HCT116 (cell line): ENCODE measurements around the gene GTPBP1. TPM values are rescaled to one million over a fixed set of nuclear protein-coding genes. Genes with fewer than 3 reads are reported as not detected.

Source experiments
- ATAC-seq: fragments of 200-7000 bp; cut with Tn5 transposase; 2 replicates; pipeline ENCODE4 v1.9.1; 2020; ENCODE audit warnings: mild to moderate bottlenecking, moderate library complexity
- BruUV-seq: library from RNA; stranded (reverse); fragments of 400-500 nt; replicated peaks from 2 replicates; lab custom pipeline; 2021; lab: Mats Ljungman, UMichigan
- CTCF ChIA-PET: fragments of 300-600 bp; sonication (Branson Sonifier 250); formaldehyde crosslinking; loops from one replicate; lab custom pipeline; 2021; ENCODE audit warnings: antibody characterized with exemption; lab: Charles Lee
- POLR2A ChIA-PET: fragments of 300-600, 350-600 bp; sonication (Branson Sonifier 250); formaldehyde crosslinking; loops from one replicate; lab custom pipeline; 2021; ENCODE audit warnings: antibody characterized with exemption; lab: Charles Lee
- RAD21 ChIA-PET, 2 experiments: fragments of 300-600 bp; sonication (Branson Sonifier 250); formaldehyde crosslinking; loops; one replicate each; lab custom pipeline; 2023; ENCODE audit warnings: low total read pairs in 2 of 2; ENCODE audit not compliant: uncharacterized antibody in 2 of 2, unreplicated experiment in 2 of 2, low non-redundant PET in 1 of 2; lab: Charles Lee
- DNase-seq: peaks from one replicate; pipeline ENCODE4 v3.0.0-alpha.2; 2010; ENCODE audit warnings: low read depth, low spot score
- H2AFZ ChIP-seq: fragments of 200-600 bp; shearing (Covaris generic), sonication (generic); 2 replicates; pipeline ENCODE4 v1.6.1; 2017; ENCODE audit warnings: low read depth, mixed run types, mixed read lengths, antibody characterized with exemption, low read length; ENCODE audit not compliant: poor library complexity, severe bottlenecking
- H3K27ac ChIP-seq: 2 replicates; pipeline ENCODE4 v1.5.1; 2012; ENCODE audit warnings: low read depth, low read length
- H3K27me3 ChIP-seq: fragments of 200-600 bp; sonication (generic); 2 replicates; pipeline ENCODE4 v1.6.1; 2016; ENCODE audit warnings: mixed run types, low read length, mixed read lengths; ENCODE audit not compliant: insufficient read depth
- H3K36me3 ChIP-seq, 2 experiments: fragments of 200-500 bp in 1 of 2; fragments of 200-600 bp in 1 of 2; sonication (Bioruptor generic) in 1 of 2; sonication (generic) in 1 of 2; 2 replicates each; pipeline versions ENCODE4 v1.5.1 to v1.6.1; 2014 to 2016; ENCODE audit warnings: low read length in 2 of 2, inconsistent platforms in 1 of 2, mixed read lengths in 1 of 2, mixed run types in 1 of 2; ENCODE audit not compliant: insufficient read depth in 2 of 2, control insufficient read depth in 1 of 2
- H3K4me1 ChIP-seq, 2 experiments: fragments of 200-600 bp in 1 of 2; sonication (generic) in 1 of 2; 2 replicates each; pipeline versions ENCODE4 v1.5.1 to v1.6.1; 2012 to 2017; ENCODE audit warnings: low read length in 2 of 2, inconsistent platforms in 1 of 2, mild to moderate bottlenecking in 1 of 2, mixed read lengths in 1 of 2, mixed run types in 1 of 2, moderate library complexity in 1 of 2; ENCODE audit not compliant: insufficient read depth in 2 of 2, control insufficient read depth in 1 of 2
- H3K4me2 ChIP-seq: fragments of 200-600 bp; sonication (generic); 2 replicates; pipeline ENCODE4 v1.6.1; 2017; ENCODE audit warnings: mixed run types, low read length, mixed read lengths
- H3K4me3 ChIP-seq, 2 experiments: fragments of 200-600 bp in 1 of 2; sonication (generic) in 1 of 2; replicated peaks in 1 of 2; 2 replicates each; pipeline ENCODE4 v1.5.1; 2011 to 2016; ENCODE audit warnings: low read length in 2 of 2, control low read depth in 1 of 2, low read depth in 1 of 2, mild to moderate bottlenecking in 1 of 2, mixed read lengths in 1 of 2, mixed run types in 1 of 2
- H3K79me2 ChIP-seq: fragments of 200-600 bp; sonication (generic); 2 replicates; pipeline ENCODE4 v1.6.1; 2017; ENCODE audit warnings: mild to moderate bottlenecking, mixed run types, low read length, moderate library complexity, mixed read lengths; ENCODE audit not compliant: insufficient read depth
- H3K9ac ChIP-seq: fragments of 200-600 bp; sonication (generic); 2 replicates; pipeline ENCODE4 v1.6.1; 2016; ENCODE audit warnings: low read length, mixed read lengths
- H3K9me2 ChIP-seq: fragments of 200-600 bp; sonication (generic), shearing (Covaris generic); 2 replicates; pipeline ENCODE4 v1.6.1; 2017; ENCODE audit warnings: mixed run types, mild to moderate bottlenecking, moderate library complexity; ENCODE audit not compliant: insufficient read depth
- H3K9me3 ChIP-seq, 2 experiments: fragments of 200-500 bp in 1 of 2; fragments of 200-600 bp in 1 of 2; sonication (Bioruptor generic) in 1 of 2; sonication (generic) in 1 of 2; 2 replicates each; pipeline ENCODE4 v1.6.1; 2014 to 2017; ENCODE audit warnings: low read length in 2 of 2, mixed read lengths in 2 of 2, inconsistent platforms in 1 of 2, low read depth in 1 of 2, mild to moderate bottlenecking in 1 of 2, mixed run types in 1 of 2, moderate library complexity in 1 of 2; ENCODE audit not compliant: control insufficient read depth in 1 of 2, insufficient read depth in 1 of 2
- H4K20me1 ChIP-seq: fragments of 200-600 bp; sonication (generic), shearing (Covaris generic); 2 replicates; pipeline ENCODE4 v1.6.1; 2017; ENCODE audit warnings: mixed run types, mild to moderate bottlenecking, moderate library complexity; ENCODE audit not compliant: insufficient read depth
- EGR1 ChIP-seq: IDR thresholded peaks from 2 replicates; pipeline ENCODE4 v1.6.1; 2012; ENCODE audit warnings: low read depth
- ELF1 ChIP-seq: IDR thresholded peaks from 2 replicates; pipeline ENCODE4 v1.6.1; 2012; ENCODE audit warnings: low read depth, borderline replicate concordance
- EZH2 ChIP-seq: fragments of 200-600 bp; sonication (generic); IDR thresholded peaks from 2 replicates; pipeline ENCODE4 v1.6.1; 2017; ENCODE audit warnings: antibody characterized with exemption, mixed run types
- EZH2phosphoT487 ChIP-seq: fragments of 200-600 bp; IDR thresholded peaks from 2 replicates; pipeline ENCODE4 v1.6.1; 2018; ENCODE audit warnings: antibody characterized with exemption, borderline replicate concordance
- JUND ChIP-seq: IDR thresholded peaks from 2 replicates; pipeline ENCODE4 v1.6.1; 2012
- POLR2A ChIP-seq: IDR thresholded peaks from 2 replicates; pipeline ENCODE4 v1.7.0; 2011; ENCODE audit warnings: borderline replicate concordance; ENCODE audit not compliant: insufficient read depth, insufficient read length; ENCODE audit errors: extremely low read depth
- RAD21 ChIP-seq: IDR thresholded peaks from 2 replicates; pipeline ENCODE4 v1.6.1; 2012; ENCODE audit warnings: low read depth, mild to moderate bottlenecking
- SIN3A ChIP-seq: IDR thresholded peaks from 2 replicates; pipeline ENCODE4 v1.6.1; 2012; ENCODE audit warnings: low read depth
- SRF ChIP-seq: IDR thresholded peaks from 2 replicates; pipeline ENCODE4 v1.6.1; 2012; ENCODE audit warnings: low read depth
- TCF7L2 ChIP-seq: IDR thresholded peaks from 2 replicates; pipeline ENCODE4 v1.7.0; 2011; ENCODE audit warnings: borderline replicate concordance, inconsistent platforms; ENCODE audit not compliant: insufficient read depth, insufficient read length; ENCODE audit errors: extremely low read depth
- YY1 ChIP-seq: IDR thresholded peaks from 2 replicates; pipeline ENCODE4 v1.6.1; 2011; ENCODE audit warnings: low read length, low read depth, moderate library complexity, mild to moderate bottlenecking; ENCODE audit not compliant: insufficient replicate concordance; ENCODE audit errors: extremely low read depth
- ZFX ChIP-seq: fragments of 450-650 bp; IDR thresholded peaks from 2 replicates; pipeline ENCODE4 v1.6.1; 2017
- ZNF274 ChIP-seq: fragments of 200-500 bp; sonication (Bioruptor generic); IDR thresholded peaks from 2 replicates; pipeline ENCODE4 v1.6.1; 2014; ENCODE audit warnings: mild to moderate bottlenecking, low read depth, low read length, inconsistent platforms
- intact Hi-C: fragments of 100-400 bp; cut with micrococcal nuclease; formaldehyde crosslinking; loops from 2 replicates; pipeline ENCODE4 v1.10.0; 2022
- total RNA-seq: library from RNA; stranded (reverse); gene quantifications from one replicate; pipeline ENCODE4 v1.2.1, GENCODE V29; 2021; ENCODE audit not compliant: unreplicated experiment
- TF ChIP-seq, protein P1 (sequence below): IDR thresholded peaks from 2 replicates; pipeline ENCODE4 v1.6.1; 2012; ENCODE audit warnings: low read depth
- TF ChIP-seq, protein P2 (sequence below): IDR thresholded peaks from 2 replicates; pipeline ENCODE4 v1.6.1; 2012
- TF ChIP-seq, protein P3 (sequence below): IDR thresholded peaks from 2 replicates; pipeline ENCODE4 v1.6.1; 2012

GTPBP1 gene
- total RNA-seq, 1 experiment from 2014 or later = 48.2 TPM

DNA sequence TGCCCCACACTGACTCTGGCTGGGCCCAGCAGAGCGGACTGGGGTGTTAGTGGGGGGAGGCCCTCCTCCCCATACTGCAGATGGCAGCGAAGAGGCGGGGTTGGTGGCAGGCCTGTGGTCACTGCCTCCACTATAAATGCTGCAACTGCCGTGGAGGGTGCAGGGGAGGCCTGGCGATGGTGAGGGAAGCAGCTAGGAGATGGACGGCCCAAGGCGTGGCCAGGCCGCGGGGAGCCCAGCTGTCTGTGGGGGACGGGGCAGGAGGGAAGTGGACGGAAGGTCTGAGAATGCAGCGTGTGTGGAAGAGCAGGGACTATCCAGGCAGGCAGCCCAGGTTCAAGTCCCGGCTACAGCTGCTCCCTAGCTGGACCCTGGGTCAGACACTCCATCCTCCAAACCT, 69.9 kb downstream of the GTPBP1 start:
- no peak for DNase-seq
- no peaks in the 10 kb centered on the region for H3K79me2 ChIP-seq
- no peaks in the 10 kb centered on the region for H3K9me2 ChIP-seq
- H3K36me3 ChIP-seq = no peaks in the 10 kb centered on the region
- H3K27me3 ChIP-seq = no peaks in the 10 kb centered on the region
- no peak overlapping the region for H2AFZ ChIP-seq
- no peak; the same call in 1 of the 2 replicates for ATAC-seq
- H4K20me1 ChIP-seq = no peaks in the 10 kb centered on the region
- no peak overlapping the region for H3K4me2 ChIP-seq
- BruUV-seq = no TSS peak
- no peaks in the 10 kb centered on the region for H3K4me1 ChIP-seq
- H3K27ac ChIP-seq = no peak overlapping the region
- H3K9ac ChIP-seq = no peak overlapping the region
- intact Hi-C loops = no loop called here
- TF ChIP-seq EZH2 = no peak
- TF ChIP-seq ZNF274 = no peak
- TF ChIP-seq, protein P1, sequence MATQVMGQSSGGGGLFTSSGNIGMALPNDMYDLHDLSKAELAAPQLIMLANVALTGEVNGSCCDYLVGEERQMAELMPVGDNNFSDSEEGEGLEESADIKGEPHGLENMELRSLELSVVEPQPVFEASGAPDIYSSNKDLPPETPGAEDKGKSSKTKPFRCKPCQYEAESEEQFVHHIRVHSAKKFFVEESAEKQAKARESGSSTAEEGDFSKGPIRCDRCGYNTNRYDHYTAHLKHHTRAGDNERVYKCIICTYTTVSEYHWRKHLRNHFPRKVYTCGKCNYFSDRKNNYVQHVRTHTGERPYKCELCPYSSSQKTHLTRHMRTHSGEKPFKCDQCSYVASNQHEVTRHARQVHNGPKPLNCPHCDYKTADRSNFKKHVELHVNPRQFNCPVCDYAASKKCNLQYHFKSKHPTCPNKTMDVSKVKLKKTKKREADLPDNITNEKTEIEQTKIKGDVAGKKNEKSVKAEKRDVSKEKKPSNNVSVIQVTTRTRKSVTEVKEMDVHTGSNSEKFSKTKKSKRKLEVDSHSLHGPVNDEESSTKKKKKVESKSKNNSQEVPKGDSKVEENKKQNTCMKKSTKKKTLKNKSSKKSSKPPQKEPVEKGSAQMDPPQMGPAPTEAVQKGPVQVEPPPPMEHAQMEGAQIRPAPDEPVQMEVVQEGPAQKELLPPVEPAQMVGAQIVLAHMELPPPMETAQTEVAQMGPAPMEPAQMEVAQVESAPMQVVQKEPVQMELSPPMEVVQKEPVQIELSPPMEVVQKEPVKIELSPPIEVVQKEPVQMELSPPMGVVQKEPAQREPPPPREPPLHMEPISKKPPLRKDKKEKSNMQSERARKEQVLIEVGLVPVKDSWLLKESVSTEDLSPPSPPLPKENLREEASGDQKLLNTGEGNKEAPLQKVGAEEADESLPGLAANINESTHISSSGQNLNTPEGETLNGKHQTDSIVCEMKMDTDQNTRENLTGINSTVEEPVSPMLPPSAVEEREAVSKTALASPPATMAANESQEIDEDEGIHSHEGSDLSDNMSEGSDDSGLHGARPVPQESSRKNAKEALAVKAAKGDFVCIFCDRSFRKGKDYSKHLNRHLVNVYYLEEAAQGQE = no peak
- TF ChIP-seq, protein P2, sequence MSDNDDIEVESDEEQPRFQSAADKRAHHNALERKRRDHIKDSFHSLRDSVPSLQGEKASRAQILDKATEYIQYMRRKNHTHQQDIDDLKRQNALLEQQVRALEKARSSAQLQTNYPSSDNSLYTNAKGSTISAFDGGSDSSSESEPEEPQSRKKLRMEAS = no peak
- TF ChIP-seq YY1 = no peak
- TF ChIP-seq ZFX = no peak
- TF ChIP-seq JUND = no peak
- TF ChIP-seq EGR1 = no peak
- no peak for TF ChIP-seq SRF
- TF ChIP-seq EZH2phosphoT487 = no peak
- TF ChIP-seq RAD21 = no peak
- no peak for TF ChIP-seq SIN3A
- TF ChIP-seq TCF7L2 = no peak
- TF ChIP-seq POLR2A = no peak
- no peak for TF ChIP-seq ELF1
- TF ChIP-seq, protein P3, sequence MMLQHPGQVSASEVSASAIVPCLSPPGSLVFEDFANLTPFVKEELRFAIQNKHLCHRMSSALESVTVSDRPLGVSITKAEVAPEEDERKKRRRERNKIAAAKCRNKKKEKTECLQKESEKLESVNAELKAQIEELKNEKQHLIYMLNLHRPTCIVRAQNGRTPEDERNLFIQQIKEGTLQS = no peak
- POLR2A ChIA-PET = no interaction called here
- CTCF ChIA-PET = no interaction called here
- RAD21 ChIA-PET = no interaction called here
- no peaks in the 10 kb centered on the region for H3K9me3 ChIP-seq
- H3K4me3 ChIP-seq = no peak overlapping the region
